KMS-11 (cell line): ENCODE results near the gene NSF.
"Not testable (repeated sequence)": the region's sequence is repeated elsewhere in the genome, so short reads cannot be mapped to it uniquely, and the experiment has no call there.

ENCODE experiments used
- H2AFZ ChIP-seq: fragments of 200-600 bp; sonication (generic); 2 replicates; pipeline ENCODE4 v1.6.1; 2016; ENCODE audit warnings: antibody characterized with exemption, mixed run types, low read depth
- H3K27ac ChIP-seq: fragments of 200-600 bp; sonication (generic); 2 replicates; pipeline ENCODE4 v1.6.1; 2016; ENCODE audit warnings: mild to moderate bottlenecking, mixed run types
- H3K27me3 ChIP-seq: fragments of 200-600 bp; sonication (generic); 2 replicates; pipeline ENCODE4 v1.6.1; 2017; ENCODE audit warnings: mild to moderate bottlenecking, low read depth, mixed run types, moderate library complexity; ENCODE audit not compliant: insufficient read depth
- H3K36me3 ChIP-seq: fragments of 200-600 bp; sonication (generic); 2 replicates; pipeline ENCODE4 v1.6.1; 2017; ENCODE audit warnings: mild to moderate bottlenecking, mixed run types; ENCODE audit not compliant: insufficient read depth
- H3K4me1 ChIP-seq: fragments of 200-600 bp; sonication (generic); 2 replicates; pipeline ENCODE4 v1.6.1; 2016; ENCODE audit warnings: mild to moderate bottlenecking, low read depth, mixed run types; ENCODE audit not compliant: poor library complexity, severe bottlenecking
- H3K4me2 ChIP-seq: fragments of 200-600 bp; sonication (generic); 2 replicates; pipeline ENCODE4 v1.7.0; 2016; ENCODE audit warnings: mild to moderate bottlenecking, mixed run types
- H3K4me3 ChIP-seq: fragments of 200-600 bp; sonication (generic); IDR thresholded peaks from 2 replicates; pipeline ENCODE4 v1.6.1; 2017; ENCODE audit warnings: low read depth, low read length, mixed read lengths; ENCODE audit not compliant: insufficient read depth
- H3K79me2 ChIP-seq: fragments of 200-600 bp; sonication (generic); 2 replicates; pipeline ENCODE4 v1.6.1; 2016; ENCODE audit warnings: low read depth, mixed run types; ENCODE audit not compliant: insufficient read depth
- H3K9ac ChIP-seq: fragments of 200-600 bp; sonication (generic); 2 replicates; pipeline ENCODE4 v1.6.1; 2016; ENCODE audit warnings: mild to moderate bottlenecking, mixed run types
- H4K20me1 ChIP-seq: fragments of 200-600 bp; sonication (generic); 2 replicates; pipeline ENCODE4 v1.6.1; 2016; ENCODE audit warnings: mild to moderate bottlenecking, mixed run types; ENCODE audit not compliant: insufficient read depth
- TF ChIP-seq, protein P1 (sequence below): fragments of 200-600 bp; sonication (generic); conservative IDR thresholded peaks from 2 replicates; pipeline ENCODE4 v1.6.1; 2017; ENCODE audit warnings: low read depth, mild to moderate bottlenecking, antibody characterized with exemption, low read length, moderate library complexity, mixed read lengths

The NSF gene

DNA sequence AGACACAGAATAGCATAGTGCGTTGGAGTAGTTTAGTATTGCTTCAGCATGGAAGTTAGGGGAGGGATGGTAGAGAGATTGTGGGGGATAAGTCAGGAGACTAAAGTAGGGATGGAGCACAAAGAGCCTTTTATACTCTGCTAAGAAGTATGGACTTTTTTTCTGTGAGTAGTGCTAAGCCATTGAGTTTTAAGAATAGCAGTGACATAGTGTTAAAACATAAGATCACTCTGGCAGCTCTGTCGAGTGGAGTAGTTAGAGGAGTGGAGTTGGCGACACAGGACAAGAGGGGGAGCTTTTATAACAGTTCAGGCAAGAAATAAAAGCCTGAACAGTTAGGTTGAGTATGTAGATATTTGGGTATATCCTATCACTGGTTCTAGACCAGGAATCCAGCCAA, 106.1 kb downstream of the NSF start:
- H3K27ac ChIP-seq, result not testable (repeated sequence)

DNA sequence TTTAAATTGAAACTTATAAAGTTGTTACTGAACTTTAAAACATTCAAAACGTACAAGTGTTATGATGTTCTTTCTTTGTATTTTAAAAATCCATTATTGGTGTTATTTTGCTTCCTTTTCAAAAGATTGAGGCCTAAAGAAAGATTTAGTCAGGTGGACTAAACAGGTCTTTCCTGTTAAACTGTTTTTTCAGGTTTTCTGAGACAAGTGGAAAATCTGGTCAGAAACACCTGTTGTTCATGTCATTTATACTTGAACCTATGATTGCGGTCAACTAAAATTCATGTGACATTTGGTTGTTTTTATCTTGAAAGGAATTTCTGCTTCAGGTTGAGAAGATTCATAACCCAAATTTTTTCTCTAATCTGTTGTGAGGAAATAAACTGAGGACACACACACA, 108.5 kb downstream of the NSF start:
- not testable (repeated sequence) for H3K36me3 ChIP-seq, H3K27ac ChIP-seq, H2AFZ ChIP-seq, H4K20me1 ChIP-seq, H3K79me2 ChIP-seq, H3K4me3 ChIP-seq, H3K4me1 ChIP-seq, H3K4me2 ChIP-seq, H3K27me3 ChIP-seq, H3K9ac ChIP-seq

More for the DNA sequence above, 106.1 kb downstream of the NSF start:
- H3K4me1 ChIP-seq, H4K20me1 ChIP-seq, H3K79me2 ChIP-seq, H3K4me3 ChIP-seq, H2AFZ ChIP-seq, H3K4me2 ChIP-seq, H3K9ac ChIP-seq, H3K36me3 ChIP-seq, H3K27me3 ChIP-seq: not testable (repeated sequence)

DNA sequence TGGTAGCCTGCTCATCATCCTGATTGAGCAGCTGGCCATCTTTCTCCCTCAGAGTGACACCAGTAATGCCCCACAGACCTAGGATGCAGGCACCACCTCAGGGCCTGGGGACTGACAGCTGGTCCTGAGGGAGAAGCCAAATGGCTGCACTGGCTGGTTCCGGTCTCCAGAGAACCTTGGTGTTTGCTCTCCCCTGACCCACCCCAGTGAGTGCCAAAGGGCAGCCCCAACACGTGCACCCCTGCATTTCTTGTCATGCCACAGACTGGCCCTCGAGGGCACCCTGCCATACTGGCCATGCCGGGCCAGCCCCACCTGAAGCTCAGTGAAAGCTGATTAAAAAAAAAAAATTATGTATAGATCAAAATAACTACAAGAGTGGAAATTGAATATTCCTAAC, 127.5 kb downstream of the NSF start:
- no peaks in the 10 kb centered on the region for H3K4me1 ChIP-seq
- no peaks in the 10 kb centered on the region for H3K27me3 ChIP-seq
- H4K20me1 ChIP-seq, result no peaks in the 10 kb centered on the region
- no peak overlapping the region for H3K4me3 ChIP-seq
- H3K4me2 ChIP-seq, result no peak overlapping the region
- no peak overlapping the region for H3K9ac ChIP-seq
- no peak overlapping the region for H3K27ac ChIP-seq
- no peaks in the 10 kb centered on the region for H3K79me2 ChIP-seq
- TF ChIP-seq, protein P1, sequence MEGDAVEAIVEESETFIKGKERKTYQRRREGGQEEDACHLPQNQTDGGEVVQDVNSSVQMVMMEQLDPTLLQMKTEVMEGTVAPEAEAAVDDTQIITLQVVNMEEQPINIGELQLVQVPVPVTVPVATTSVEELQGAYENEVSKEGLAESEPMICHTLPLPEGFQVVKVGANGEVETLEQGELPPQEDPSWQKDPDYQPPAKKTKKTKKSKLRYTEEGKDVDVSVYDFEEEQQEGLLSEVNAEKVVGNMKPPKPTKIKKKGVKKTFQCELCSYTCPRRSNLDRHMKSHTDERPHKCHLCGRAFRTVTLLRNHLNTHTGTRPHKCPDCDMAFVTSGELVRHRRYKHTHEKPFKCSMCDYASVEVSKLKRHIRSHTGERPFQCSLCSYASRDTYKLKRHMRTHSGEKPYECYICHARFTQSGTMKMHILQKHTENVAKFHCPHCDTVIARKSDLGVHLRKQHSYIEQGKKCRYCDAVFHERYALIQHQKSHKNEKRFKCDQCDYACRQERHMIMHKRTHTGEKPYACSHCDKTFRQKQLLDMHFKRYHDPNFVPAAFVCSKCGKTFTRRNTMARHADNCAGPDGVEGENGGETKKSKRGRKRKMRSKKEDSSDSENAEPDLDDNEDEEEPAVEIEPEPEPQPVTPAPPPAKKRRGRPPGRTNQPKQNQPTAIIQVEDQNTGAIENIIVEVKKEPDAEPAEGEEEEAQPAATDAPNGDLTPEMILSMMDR, result no peak
- no peaks in the 10 kb centered on the region for H3K36me3 ChIP-seq
- no peak overlapping the region for H2AFZ ChIP-seq

DNA sequence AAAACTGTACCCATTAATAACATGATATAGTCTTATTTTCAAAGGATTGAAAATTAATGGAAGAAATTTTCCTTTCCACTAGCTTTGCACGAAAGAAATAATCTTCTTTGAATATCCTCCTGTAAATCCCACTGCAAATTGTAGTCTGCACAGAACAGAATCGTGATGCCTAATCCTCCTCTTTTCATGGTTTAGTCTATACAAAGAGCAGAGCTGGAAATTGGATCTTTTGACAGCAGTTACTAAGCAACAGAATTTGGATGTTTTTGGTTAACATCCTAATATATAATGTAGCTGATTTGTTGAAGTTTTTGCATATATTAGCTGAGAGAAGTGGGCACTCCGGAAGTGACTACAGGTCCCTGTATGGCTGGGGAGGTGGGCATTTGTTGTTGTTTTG, 129.4 kb downstream of the NSF start:
- H3K9ac ChIP-seq, result no peak overlapping the region
- H3K27ac ChIP-seq, result no peak overlapping the region
- no peaks in the 10 kb centered on the region for H3K4me1 ChIP-seq
- no peak overlapping the region for H3K4me2 ChIP-seq
- H4K20me1 ChIP-seq, result no peaks in the 10 kb centered on the region
- no peak overlapping the region for H3K4me3 ChIP-seq
- TF ChIP-seq, protein P1, result no peak
- H3K27me3 ChIP-seq, result no peaks in the 10 kb centered on the region
- H2AFZ ChIP-seq, result no peak overlapping the region
- H3K36me3 ChIP-seq, result no peaks in the 10 kb centered on the region
- H3K79me2 ChIP-seq, result no peaks in the 10 kb centered on the region

DNA sequence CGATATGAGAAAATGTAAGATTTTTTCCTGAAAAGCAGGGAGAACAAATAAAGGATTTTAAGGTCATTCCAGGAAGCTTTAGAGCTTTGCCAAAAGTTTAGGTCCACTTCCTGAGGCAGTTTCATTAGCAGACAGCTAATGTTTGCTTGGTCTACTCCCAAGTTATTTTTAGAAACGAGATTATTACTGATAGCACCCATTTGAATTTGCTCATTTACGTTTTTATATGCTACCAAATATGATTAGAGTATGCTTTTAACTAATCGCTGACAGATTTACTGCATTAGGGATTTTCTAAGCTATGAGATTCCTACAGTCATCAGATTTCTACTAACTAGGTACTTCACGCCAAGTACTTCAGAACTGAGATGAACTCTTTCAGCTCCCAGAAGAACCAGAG, 129.9 kb downstream of the NSF start:
- no peaks in the 10 kb centered on the region for H3K27me3 ChIP-seq
- no peak overlapping the region for H3K27ac ChIP-seq
- no peak overlapping the region for H3K4me2 ChIP-seq

More for the DNA sequence above, 129.9 kb downstream of the NSF start:
- Histone ChIP-seq H4K20me1 (no peaks in the 10 kb centered on the region), H3K79me2 (no peaks in the 10 kb centered on the region), H3K36me3 (no peaks in the 10 kb centered on the region), H3K4me3 (no peak overlapping the region), H2AFZ (no peak overlapping the region), H3K4me1 (no peaks in the 10 kb centered on the region), H3K9ac (no peak overlapping the region)
- TF ChIP-seq, protein P1, result no peak
